T-helper 2 cell treated with Interferon-gamma antibody and Interleukin-4, amounts not matched to agents 5 μg/mL and 100 μg/mL, for 36 hours (primary cell): Measurements from ENCODE around the gene MED12L.
"Not testable (repeated sequence)": the region's sequence is repeated elsewhere in the genome, so short reads cannot be mapped to it uniquely, and the experiment has no call there.

Source experiments
- DNase-seq: peaks from one replicate; pipeline ENCODE4 v3.0.0; 2021; ENCODE audit warnings: low spot score
- H3K27ac Mint-ChIP-seq: one replicate; pipeline ENCODE4 v1.8.0; 2021; ENCODE audit warnings: mild to moderate bottlenecking, mixed read lengths
- H3K27me3 Mint-ChIP-seq: one replicate; pipeline ENCODE4 v1.8.0; 2021; ENCODE audit warnings: low read depth, mixed read lengths
- H3K36me3 Mint-ChIP-seq: one replicate; pipeline ENCODE4 v1.8.0; 2021; ENCODE audit warnings: low read depth, mixed read lengths
- H3K4me1 Mint-ChIP-seq: one replicate; pipeline ENCODE4 v1.8.0; 2021; ENCODE audit warnings: low read depth, mixed read lengths
- H3K4me3 Mint-ChIP-seq: one replicate; pipeline ENCODE4 v1.8.0; 2022; ENCODE audit warnings: mild to moderate bottlenecking, moderate library complexity, mixed read lengths
- H3K9me3 Mint-ChIP-seq: one replicate; pipeline ENCODE4 v1.8.0; 2021; ENCODE audit warnings: mixed read lengths

The MED12L gene

DNA sequence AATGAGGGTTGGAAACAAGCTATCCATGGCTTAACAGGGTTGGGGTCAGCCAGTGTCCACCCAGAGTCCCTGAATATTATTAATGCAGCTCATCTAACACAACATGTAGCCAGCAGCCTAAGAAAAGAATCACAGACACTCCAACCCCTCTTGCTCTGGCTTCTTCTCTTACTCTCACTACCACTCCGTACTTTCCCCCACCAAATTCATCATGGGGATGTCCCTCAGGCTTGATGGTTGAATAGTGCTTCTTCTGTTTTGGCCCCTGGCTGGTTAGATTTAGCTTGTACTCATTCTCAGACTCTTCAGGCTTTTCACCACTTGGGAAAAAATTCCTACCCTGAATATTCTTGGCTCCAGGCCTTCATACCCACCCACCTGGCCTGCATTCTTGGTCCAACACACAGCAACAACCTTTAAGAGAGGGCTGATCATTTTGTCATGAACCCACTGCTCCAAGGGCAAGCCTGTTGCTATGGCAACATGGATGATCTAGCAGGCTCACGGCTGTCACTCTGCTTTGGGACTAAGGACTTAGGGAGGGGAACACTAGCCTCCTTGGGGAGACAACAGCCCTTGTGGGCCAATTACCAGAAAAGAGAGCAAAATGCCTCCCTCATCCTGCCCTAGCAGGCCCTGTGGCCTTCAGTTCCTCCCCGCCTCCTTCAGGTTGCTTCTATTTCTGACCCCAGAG lies 9.4 kb upstream of the MED12L start:
- DNase-seq: no peak
- Mint-ChIP-seq H3K4me3 (no peak overlapping the region), H3K9me3 (no peaks in the 10 kb centered on the region), H3K27me3 (peaks cover 21% of the 10 kb centered on the region), H3K4me1 (no peaks in the 10 kb centered on the region), H3K27ac (no peak overlapping the region), H3K36me3 (no peaks in the 10 kb centered on the region)

DNA sequence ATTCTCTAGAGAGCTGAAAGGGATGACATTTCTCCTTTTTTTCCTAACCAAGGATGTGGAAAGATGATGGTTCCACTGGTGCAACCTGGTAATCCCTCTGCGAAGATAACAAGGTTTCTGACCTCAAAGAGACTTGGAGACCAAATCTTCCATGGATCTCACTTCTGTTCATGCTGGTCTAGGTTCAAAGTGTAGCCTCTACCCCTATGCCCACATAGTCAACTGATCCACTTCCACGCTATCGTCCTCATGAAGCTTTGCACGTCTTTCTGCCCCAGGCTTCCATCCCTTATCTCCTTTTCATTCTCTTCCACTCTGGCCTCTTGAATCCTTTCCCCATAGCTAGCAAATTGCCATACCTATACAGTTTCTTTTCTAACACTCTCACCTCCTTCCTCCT lies 8.8 kb upstream of the MED12L start:
- H3K27ac Mint-ChIP-seq: no peak overlapping the region
- no peaks in the 10 kb centered on the region for H3K4me1 Mint-ChIP-seq
- peaks cover 22% of the 10 kb centered on the region for H3K27me3 Mint-ChIP-seq
- no peak for DNase-seq
- H3K4me3 Mint-ChIP-seq: no peak overlapping the region
- H3K9me3 Mint-ChIP-seq: no peaks in the 10 kb centered on the region
- no peaks in the 10 kb centered on the region for H3K36me3 Mint-ChIP-seq

DNA sequence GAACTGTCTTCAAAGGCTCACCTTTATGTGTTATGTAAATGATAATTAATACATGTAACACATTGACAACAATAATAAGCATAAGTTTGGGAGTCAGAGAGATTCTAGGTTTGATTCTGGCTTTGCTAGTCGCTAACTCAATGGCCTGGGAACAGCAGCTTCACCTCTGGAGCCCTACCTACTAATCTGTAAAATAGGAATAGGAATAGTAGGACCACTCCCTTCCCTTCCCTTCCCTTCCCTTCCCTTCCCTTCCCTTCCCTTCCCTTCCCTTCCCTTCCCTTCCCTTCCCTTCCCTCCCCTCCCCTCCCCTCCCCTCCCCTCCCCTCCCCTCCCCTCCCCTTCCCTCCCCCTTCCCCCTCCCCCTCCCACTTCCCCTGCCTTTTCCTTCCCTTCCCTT lies 4.4 kb upstream of the MED12L start:
- not testable (repeated sequence) for H3K9me3 Mint-ChIP-seq, H3K4me3 Mint-ChIP-seq, H3K36me3 Mint-ChIP-seq, H3K4me1 Mint-ChIP-seq, H3K27ac Mint-ChIP-seq, DNase-seq
- H3K27me3 Mint-ChIP-seq: peaks cover 52% of the 10 kb centered on the region

DNA sequence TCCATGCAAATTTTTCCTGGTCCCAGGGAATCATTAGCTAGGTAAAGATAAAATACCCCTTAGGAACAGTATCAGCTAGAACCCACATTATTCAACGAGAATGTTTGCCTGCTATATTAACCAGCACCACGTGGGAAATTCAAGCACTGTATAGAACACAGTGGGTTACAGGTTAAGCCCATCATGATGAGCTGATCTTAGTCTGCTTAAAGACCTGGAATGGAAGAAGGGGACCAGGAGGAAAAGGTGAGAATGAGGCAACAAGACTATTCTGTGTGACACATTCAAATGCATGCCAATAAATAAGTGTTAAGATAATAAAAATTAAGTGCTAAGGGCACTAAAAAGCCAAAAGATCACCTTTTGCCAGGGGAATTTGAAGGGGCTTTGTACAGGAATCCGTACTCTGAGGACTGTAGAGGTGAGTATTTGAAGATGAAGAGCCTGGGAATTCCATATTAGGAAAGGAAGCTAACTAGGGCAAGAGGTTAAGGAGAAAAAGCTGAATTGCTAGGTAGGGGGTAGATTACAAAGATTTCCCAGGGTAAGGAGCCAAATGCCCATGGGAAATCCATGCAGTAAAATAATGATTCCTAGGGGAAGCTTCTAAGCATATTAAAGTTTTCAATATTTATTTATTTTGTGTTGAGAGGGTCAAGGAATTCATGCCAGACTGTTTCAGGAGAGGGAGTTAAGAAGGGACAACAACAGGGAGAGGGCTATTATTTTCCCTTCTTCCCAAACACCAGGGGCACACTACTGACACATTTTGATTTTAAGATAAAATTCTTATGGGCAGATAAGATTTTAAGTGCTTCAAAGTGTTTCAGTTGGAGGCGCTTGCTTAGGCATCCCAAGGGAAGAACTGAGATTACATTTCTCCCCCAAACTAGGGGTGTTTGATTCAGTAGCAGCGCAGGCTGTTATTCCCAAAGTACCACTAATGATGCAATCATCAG lies 2.3 kb upstream of the MED12L start:
- Mint-ChIP-seq H3K4me3 (no peak overlapping the region), H3K36me3 (no peaks in the 10 kb centered on the region), H3K9me3 (no peaks in the 10 kb centered on the region), H3K27ac (no peak overlapping the region), H3K27me3 (peaks cover 64% of the 10 kb centered on the region), H3K4me1 (peaks cover 8% of the 10 kb centered on the region)
- DNase-seq: no peak

DNA sequence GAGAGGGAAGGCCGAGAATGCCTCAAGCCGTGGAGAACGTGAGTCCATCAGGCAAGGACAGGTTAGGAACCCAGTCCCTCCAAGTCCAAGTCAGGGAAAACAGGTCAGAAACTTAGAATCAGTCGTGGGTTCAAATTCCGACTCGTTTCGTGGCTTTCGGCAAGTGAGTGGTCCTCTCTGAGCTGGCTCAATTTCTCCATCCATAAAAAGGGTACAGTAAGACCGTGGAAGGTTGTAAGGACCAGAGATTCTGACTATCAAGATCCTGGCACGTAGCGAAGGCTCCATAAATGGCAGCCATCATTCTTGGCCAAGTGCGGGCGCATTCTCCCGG lies 604 bp upstream of the MED12L start:
- Mint-ChIP-seq H3K36me3 (no peaks in the 10 kb centered on the region), H3K27me3 (peaks cover 56% of the 10 kb centered on the region)

DNA sequence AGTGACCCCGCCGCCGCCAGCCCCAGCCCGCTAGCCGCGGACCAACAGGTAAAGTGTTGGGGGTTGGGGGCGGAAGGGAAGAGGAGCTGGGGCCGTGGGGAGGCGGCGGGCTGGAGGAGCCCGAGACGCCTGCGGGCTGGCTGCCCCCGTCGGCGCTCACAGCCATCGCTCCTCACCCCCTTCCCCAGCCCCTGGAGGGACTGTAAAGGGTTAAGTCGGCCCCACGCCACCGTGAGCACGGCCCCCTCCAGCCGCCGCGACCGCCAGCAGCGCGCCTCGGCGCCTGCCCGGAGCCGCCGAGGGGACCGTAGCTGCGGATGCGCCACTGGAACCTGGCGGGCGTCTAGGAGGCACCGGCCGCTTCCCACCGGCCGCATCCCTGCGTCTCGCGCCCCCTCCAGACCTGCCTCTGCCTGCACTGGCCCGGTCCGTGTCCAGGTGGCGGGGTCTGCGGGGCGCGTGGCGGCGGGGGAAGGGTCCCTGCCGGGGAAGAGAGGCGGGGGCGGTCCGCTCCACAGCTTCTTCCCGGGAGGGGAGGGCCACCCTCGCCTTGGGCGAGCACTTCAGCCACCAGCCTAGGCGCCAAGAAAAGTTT lies 522 bp downstream of the MED12L start:
- DNase-seq: peak; percentile 26
- Mint-ChIP-seq H3K27me3 (peaks cover 49% of the 10 kb centered on the region), H3K36me3 (no peaks in the 10 kb centered on the region), H3K4me1 (peaks cover 8% of the 10 kb centered on the region), H3K27ac (no peak overlapping the region), H3K4me3 (peak overlapping the region; percentile 88), H3K9me3 (no peaks in the 10 kb centered on the region)

More for the DNA sequence above, 604 bp upstream of the MED12L start:
- Mint-ChIP-seq H3K4me3 (peak overlapping the region; percentile 75), H3K27ac (no peak overlapping the region), H3K4me1 (peaks cover 8% of the 10 kb centered on the region), H3K9me3 (no peaks in the 10 kb centered on the region)
- no peak for DNase-seq

DNA sequence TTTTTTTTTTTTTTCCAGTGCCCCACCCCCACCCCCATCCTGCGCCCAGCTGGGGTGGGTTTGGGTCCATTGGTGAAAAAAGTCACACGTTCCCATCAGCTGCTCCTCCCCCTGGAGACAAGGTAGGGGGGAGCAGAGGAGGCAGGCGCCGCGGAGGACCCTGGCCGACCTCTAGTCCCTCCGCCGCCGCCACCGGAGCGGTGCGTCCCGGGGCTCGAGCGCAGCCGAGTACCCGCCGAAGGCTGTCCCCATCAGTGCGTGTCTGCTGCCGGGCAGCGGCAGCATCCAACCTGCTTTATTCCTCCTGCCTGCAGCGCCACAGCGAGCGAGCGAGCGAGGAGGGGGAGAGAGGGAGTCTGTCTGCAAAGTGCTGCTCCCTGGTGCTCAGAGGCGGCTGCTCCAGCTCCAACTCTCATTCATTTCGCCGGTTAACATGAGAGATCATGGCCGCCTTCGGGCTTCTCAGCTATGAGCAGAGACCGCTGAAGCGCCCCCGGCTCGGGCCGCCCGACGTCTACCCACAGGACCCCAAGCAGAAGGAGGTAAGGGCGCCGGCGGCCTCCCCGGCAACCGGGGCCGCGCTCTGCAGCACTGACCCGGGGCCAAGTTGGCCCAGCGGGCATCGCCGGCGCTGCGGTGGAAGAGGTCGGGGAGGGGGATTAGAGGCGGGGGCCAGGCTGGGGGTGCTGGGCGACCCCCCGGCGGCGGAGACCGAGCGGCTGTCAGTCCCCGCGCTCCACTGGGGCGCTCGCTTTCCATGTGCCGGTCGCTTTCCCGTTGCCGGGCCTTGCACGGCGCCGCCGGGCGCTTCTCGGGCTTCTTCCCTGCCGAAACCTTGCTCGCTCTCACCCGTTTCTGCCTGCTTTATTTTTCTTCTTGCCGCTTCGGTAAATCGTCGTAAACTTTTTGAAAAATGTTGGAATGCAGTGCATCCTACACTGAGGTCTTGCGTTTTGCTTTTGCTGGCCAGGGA lies 1.3 kb downstream of the MED12L start:
- peak overlapping the region; percentile 88 for H3K4me3 Mint-ChIP-seq
- peak; percentile 65 for DNase-seq
- peaks cover 46% of the 10 kb centered on the region for H3K27me3 Mint-ChIP-seq
- no peaks in the 10 kb centered on the region for H3K36me3 Mint-ChIP-seq
- no peak overlapping the region for H3K27ac Mint-ChIP-seq
- H3K9me3 Mint-ChIP-seq: no peaks in the 10 kb centered on the region
- H3K4me1 Mint-ChIP-seq: peaks cover 8% of the 10 kb centered on the region

DNA sequence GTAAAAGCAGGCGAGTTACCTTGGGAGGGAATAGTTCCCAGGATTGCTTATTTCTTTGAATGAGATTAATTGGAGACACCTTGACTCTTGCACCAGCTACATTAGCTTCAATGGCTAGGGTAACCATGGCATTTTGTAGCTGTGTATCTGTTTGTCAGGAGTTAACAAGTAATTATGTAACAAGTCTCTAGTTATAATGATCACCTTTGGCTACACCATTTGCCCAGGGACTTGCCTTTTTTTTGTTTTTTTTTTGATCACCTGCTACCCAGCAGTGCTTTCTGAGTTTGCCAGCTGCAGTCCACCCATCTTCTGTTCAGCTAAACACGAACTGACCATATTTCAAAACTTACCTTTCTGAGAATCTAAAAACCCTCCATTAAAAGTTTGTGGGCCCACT lies 2.2 kb downstream of the MED12L start:
- no peak overlapping the region for H3K27ac Mint-ChIP-seq
- no peaks in the 10 kb centered on the region for H3K36me3 Mint-ChIP-seq
- H3K4me3 Mint-ChIP-seq: peak overlapping the region; percentile 82
- H3K27me3 Mint-ChIP-seq: peaks cover 40% of the 10 kb centered on the region
- DNase-seq: no peak
- peaks cover 8% of the 10 kb centered on the region for H3K4me1 Mint-ChIP-seq
- H3K9me3 Mint-ChIP-seq: no peaks in the 10 kb centered on the region

DNA sequence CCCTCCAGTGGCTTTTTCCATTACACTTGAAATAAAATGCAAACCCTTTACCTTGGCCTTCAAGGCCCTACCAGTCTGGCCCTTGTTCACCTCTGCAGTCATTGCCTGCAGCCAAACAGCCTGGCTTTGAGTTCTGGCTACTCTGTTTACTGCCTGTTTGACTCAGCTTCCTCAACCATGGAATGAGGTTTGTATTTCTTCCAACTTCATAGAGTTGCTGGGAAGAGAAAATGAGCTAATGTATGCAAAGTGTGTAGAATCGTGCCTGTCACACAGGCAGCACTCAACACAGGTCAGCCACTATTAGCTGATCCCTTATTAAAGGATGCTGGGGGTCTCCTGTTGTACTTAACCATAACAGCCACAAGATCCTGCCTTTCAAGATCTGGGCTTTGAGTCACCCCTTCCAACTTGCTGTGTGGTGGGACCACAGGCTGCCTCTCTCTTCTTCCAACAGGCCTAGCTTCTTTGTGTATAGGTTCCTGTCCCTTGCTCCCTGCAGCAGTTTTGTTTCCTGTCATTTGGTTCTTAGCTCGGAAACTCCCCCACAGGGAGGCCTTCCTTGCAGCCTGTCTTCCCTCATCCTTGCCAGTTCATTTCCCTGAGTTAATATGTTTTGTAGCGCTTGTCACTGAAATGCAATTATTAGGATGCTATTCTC lies 6.4 kb downstream of the MED12L start:
- H3K4me1 Mint-ChIP-seq: peaks cover 2% of the 10 kb centered on the region
- no peaks in the 10 kb centered on the region for H3K36me3 Mint-ChIP-seq
- H3K27me3 Mint-ChIP-seq: peaks cover 19% of the 10 kb centered on the region
- H3K9me3 Mint-ChIP-seq: no peaks in the 10 kb centered on the region
- no peak for DNase-seq
- no peak overlapping the region for H3K4me3 Mint-ChIP-seq
- H3K27ac Mint-ChIP-seq: no peak overlapping the region

DNA sequence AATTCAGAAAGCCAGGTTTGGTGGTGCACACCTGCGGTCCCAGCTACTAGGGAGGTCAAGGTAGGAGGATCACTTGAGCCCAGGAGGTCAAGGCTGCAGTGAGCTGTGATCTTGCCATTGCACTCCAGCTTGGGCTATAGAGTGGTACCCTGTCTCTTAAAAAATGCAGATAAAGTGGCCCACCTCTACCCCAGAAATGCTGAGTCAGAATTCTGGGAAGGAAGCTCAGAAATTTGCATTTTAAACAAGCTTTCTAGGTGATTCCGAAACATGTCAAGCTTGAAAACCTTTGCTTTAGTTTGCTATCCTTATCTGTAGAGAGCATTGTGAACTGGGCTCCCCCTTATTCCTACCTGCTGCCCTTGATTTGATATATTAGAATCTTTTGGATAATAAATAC lies 7.7 kb downstream of the MED12L start:
- Mint-ChIP-seq H3K4me3 (no peak overlapping the region), H3K27me3 (peaks cover 9% of the 10 kb centered on the region), H3K9me3 (no peaks in the 10 kb centered on the region), H3K4me1 (no peaks in the 10 kb centered on the region), H3K36me3 (no peaks in the 10 kb centered on the region), H3K27ac (no peak overlapping the region)
- no peak for DNase-seq

DNA sequence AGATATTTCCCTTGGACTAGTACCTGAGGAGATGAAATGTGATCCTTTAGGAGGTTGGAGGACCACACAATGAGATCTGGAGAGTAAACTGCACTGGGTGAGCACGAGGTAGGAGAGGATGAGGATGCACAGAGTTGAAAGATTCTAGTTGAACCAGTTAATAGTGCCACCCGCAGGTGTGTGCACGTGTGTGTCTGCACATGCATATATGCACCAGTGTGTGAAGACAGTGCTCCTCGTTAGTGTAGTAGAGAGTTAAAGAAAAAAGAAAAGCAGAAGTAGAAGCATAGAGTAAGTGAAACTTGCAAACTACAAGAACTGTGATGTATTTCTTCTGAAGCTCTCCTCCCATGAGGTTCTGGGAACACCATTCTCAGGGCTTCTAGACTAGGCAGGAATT lies 8.4 kb downstream of the MED12L start:
- no peak overlapping the region for H3K27ac Mint-ChIP-seq
- no peak overlapping the region for H3K4me3 Mint-ChIP-seq
- DNase-seq: no peak
- no peaks in the 10 kb centered on the region for H3K36me3 Mint-ChIP-seq
- H3K27me3 Mint-ChIP-seq: peaks cover 6% of the 10 kb centered on the region
- no peaks in the 10 kb centered on the region for H3K9me3 Mint-ChIP-seq
- H3K4me1 Mint-ChIP-seq: no peaks in the 10 kb centered on the region

DNA sequence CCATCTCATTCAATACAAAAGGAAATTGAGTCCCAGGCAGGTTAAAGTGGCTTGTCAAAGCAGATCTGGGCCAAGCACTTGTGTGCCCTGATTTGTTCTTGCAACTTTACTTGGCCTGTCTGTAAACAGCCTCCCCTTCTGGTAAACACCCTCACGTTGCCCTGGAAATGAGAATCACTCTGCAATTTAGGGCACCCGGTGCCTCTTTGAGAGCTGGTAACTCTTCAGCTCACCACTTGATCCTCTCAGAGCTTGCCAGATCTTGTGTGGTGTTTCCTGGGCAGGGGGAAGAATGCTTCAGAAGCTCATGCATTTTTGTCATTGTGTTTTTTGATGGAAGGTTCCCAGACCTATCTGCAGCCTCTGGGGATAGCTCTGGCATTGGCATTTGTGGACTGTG lies 11.3 kb downstream of the MED12L start:
- Mint-ChIP-seq H3K27me3 (peaks cover 26% of the 10 kb centered on the region), H3K4me1 (no peaks in the 10 kb centered on the region), H3K27ac (no peak overlapping the region), H3K36me3 (no peaks in the 10 kb centered on the region), H3K9me3 (no peaks in the 10 kb centered on the region), H3K4me3 (no peak overlapping the region)
- DNase-seq: no peak

DNA sequence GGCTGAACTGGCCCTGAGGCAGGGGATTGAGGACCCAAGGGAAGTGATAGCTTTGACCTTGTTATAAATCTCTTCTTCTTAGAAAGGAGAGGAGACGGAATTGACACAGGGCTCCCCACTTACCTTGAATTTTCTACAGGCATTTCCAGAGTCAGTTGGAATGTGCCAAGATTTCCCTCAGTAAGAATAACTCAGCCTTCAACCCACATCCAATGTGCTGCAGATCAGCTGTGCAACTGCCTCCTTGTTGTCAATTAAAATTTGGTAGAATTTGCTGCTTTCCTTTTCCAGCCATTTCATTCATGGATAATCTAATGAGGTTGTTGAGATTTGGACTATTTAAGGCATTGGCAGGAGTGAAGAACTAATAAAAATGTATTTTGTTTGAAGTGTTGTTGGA lies 14.6 kb downstream of the MED12L start:
- no peak overlapping the region for H3K4me3 Mint-ChIP-seq
- H3K27ac Mint-ChIP-seq: no peak overlapping the region
- no peaks in the 10 kb centered on the region for H3K9me3 Mint-ChIP-seq
- DNase-seq: no peak
- H3K36me3 Mint-ChIP-seq: no peaks in the 10 kb centered on the region
- H3K4me1 Mint-ChIP-seq: no peaks in the 10 kb centered on the region
- peaks cover 28% of the 10 kb centered on the region for H3K27me3 Mint-ChIP-seq
